HEK293 (cell line): ENCODE data around the gene MYADML2.

Source experiments
- CTCF ChIA-PET: fragments of 350-600 bp; formaldehyde crosslinking; extraction: SDS; loops from one replicate; lab custom pipeline; 2021; ENCODE audit warnings: antibody characterized with exemption; lab: Yijun Ruan, JAX
- POLR2A ChIA-PET: fragments of 300-600 bp; formaldehyde crosslinking; extraction: SDS; loops from one replicate; lab custom pipeline; 2020; ENCODE audit warnings: antibody characterized with exemption, inconsistent platforms; lab: Yijun Ruan, JAX
- H3K27ac ChIP-seq: fragments of 200-500 bp; sonication (Bioruptor generic); 2 replicates; pipeline ENCODE4 v1.5.1; 2014; ENCODE audit warnings: low read depth, low read length, control low read depth, inconsistent platforms; ENCODE audit errors: extremely low read depth
- H3K36me3 ChIP-seq, 2 experiments: fragments of 200-500 bp in 1 of 2; sonication (Bioruptor generic) in 1 of 2; 1 replicate in 1 of 2; 2 replicates in 1 of 2; pipeline ENCODE4 v1.5.1; 2014 to 2017; ENCODE audit warnings: inconsistent platforms in 2 of 2, low read length in 2 of 2; ENCODE audit not compliant: control insufficient read depth in 2 of 2, insufficient read depth in 1 of 2
- H3K4me1 ChIP-seq: fragments of 200-500 bp; sonication (Bioruptor generic); 2 replicates; pipeline ENCODE4 v1.5.1; 2014; ENCODE audit warnings: mild to moderate bottlenecking, low read length, inconsistent platforms; ENCODE audit not compliant: control insufficient read depth, insufficient read depth
- H3K4me3 ChIP-seq: 2 replicates; pipeline ENCODE4 v1.5.1; 2011; ENCODE audit warnings: low read depth, mild to moderate bottlenecking, control low read depth, low read length, moderate library complexity
- H3K9me3 ChIP-seq: fragments of 200-500 bp; sonication (Bioruptor generic); 2 replicates; pipeline ENCODE4 v1.5.1; 2014; ENCODE audit warnings: low read depth, low read length, inconsistent platforms; ENCODE audit not compliant: control insufficient read depth, insufficient read depth
- EGR2 ChIP-seq: fragments of 450-650 bp; formaldehyde crosslinking; IDR thresholded peaks from 2 replicates; pipeline ENCODE4 v1.5.1; 2016; ENCODE audit warnings: low read depth, missing biosample characterization, missing genetic modification characterization
- GLIS1 ChIP-seq: fragments of 450-650 bp; formaldehyde crosslinking; IDR thresholded peaks from 2 replicates; pipeline ENCODE4 v1.5.1; 2016; ENCODE audit warnings: missing biosample characterization, missing genetic modification characterization
- GLIS2 ChIP-seq: fragments of 450-650 bp; formaldehyde crosslinking; IDR thresholded peaks from 2 replicates; pipeline ENCODE4 v1.5.1; 2016; ENCODE audit warnings: missing biosample characterization, missing genetic modification characterization
- KLF10 ChIP-seq: fragments of 450-650 bp; IDR thresholded peaks from 2 replicates; pipeline ENCODE4 v1.5.1; 2018; ENCODE audit warnings: missing biosample characterization, mild to moderate bottlenecking, missing genetic modification characterization
- REPIN1 ChIP-seq: fragments of 450-650 bp; formaldehyde crosslinking; IDR thresholded peaks from 2 replicates; pipeline ENCODE4 v1.5.1; 2017; ENCODE audit warnings: missing biosample characterization, missing genetic modification characterization, low read depth
- ZNF132 ChIP-seq: fragments of 450-650 bp; formaldehyde crosslinking; IDR thresholded peaks from 2 replicates; pipeline ENCODE4 v1.5.1; 2017; ENCODE audit warnings: missing biosample characterization, missing genetic modification characterization, borderline replicate concordance
- ZNF175 ChIP-seq: fragments of 450-650 bp; formaldehyde crosslinking; IDR thresholded peaks from 2 replicates; pipeline ENCODE4 v1.5.1; 2016; ENCODE audit warnings: missing biosample characterization, missing genetic modification characterization
- ZNF19 ChIP-seq: fragments of 450-650 bp; formaldehyde crosslinking; IDR thresholded peaks from 2 replicates; pipeline ENCODE4; 2016; ENCODE audit warnings: missing biosample characterization, missing genetic modification characterization, low read depth
- ZNF341 ChIP-seq: fragments of 450-650 bp; formaldehyde crosslinking; IDR thresholded peaks from 2 replicates; pipeline ENCODE4; 2016; ENCODE audit warnings: low read depth, missing biosample characterization, missing genetic modification characterization
- ZNF354C ChIP-seq: fragments of 450-650 bp; formaldehyde crosslinking; IDR thresholded peaks from 2 replicates; pipeline ENCODE4 v1.5.1; 2016; ENCODE audit warnings: missing biosample characterization, missing genetic modification characterization, low read depth, borderline replicate concordance
- ZNF416 ChIP-seq: fragments of 450-650 bp; formaldehyde crosslinking; IDR thresholded peaks from 2 replicates; pipeline ENCODE4 v1.5.1; 2016; ENCODE audit warnings: missing biosample characterization, missing genetic modification characterization
- ZNF423 ChIP-seq: fragments of 450-650 bp; formaldehyde crosslinking; IDR thresholded peaks from 2 replicates; pipeline ENCODE4 v1.5.1; 2016; ENCODE audit warnings: missing biosample characterization, missing genetic modification characterization
- ZNF501 ChIP-seq: fragments of 450-650 bp; formaldehyde crosslinking; IDR thresholded peaks from 2 replicates; pipeline ENCODE4 v1.5.1; 2016; ENCODE audit warnings: missing biosample characterization, missing genetic modification characterization
- ZNF529 ChIP-seq: fragments of 450-650 bp; formaldehyde crosslinking; IDR thresholded peaks from 2 replicates; pipeline ENCODE4 v1.5.1; 2017; ENCODE audit warnings: missing genetic modification characterization, missing biosample characterization; ENCODE audit not compliant: insufficient replicate concordance
- ZNF629 ChIP-seq: fragments of 450-650 bp; formaldehyde crosslinking; IDR thresholded peaks from 2 replicates; pipeline ENCODE4 v1.5.1; 2017; ENCODE audit warnings: missing biosample characterization, missing genetic modification characterization
- ZNF701 ChIP-seq: fragments of 450-650 bp; formaldehyde crosslinking; IDR thresholded peaks from 2 replicates; pipeline ENCODE4 v1.5.1; 2016; ENCODE audit warnings: missing biosample characterization, missing genetic modification characterization
- ZNF785 ChIP-seq: fragments of 450-650 bp; formaldehyde crosslinking; IDR thresholded peaks from 2 replicates; pipeline ENCODE4 v1.5.1; 2016; ENCODE audit warnings: missing biosample characterization, missing genetic modification characterization
- TF ChIP-seq, protein P1 (sequence below): fragments of 450-650 bp; formaldehyde crosslinking; IDR thresholded peaks from 2 replicates; pipeline ENCODE4 v1.5.1; 2016; ENCODE audit warnings: missing biosample characterization, missing genetic modification characterization
- TF ChIP-seq, protein P2 (sequence below): fragments of 450-650 bp; formaldehyde crosslinking; IDR thresholded peaks from 2 replicates; pipeline ENCODE4 v1.5.1; 2016; ENCODE audit warnings: missing biosample characterization, missing genetic modification characterization
- TF ChIP-seq, protein P3 (sequence below): fragments of 450-650 bp; formaldehyde crosslinking; IDR thresholded peaks from 2 replicates; pipeline ENCODE4 v1.5.1; 2016; ENCODE audit warnings: missing biosample characterization, missing genetic modification characterization

The MYADML2 gene

DNA sequence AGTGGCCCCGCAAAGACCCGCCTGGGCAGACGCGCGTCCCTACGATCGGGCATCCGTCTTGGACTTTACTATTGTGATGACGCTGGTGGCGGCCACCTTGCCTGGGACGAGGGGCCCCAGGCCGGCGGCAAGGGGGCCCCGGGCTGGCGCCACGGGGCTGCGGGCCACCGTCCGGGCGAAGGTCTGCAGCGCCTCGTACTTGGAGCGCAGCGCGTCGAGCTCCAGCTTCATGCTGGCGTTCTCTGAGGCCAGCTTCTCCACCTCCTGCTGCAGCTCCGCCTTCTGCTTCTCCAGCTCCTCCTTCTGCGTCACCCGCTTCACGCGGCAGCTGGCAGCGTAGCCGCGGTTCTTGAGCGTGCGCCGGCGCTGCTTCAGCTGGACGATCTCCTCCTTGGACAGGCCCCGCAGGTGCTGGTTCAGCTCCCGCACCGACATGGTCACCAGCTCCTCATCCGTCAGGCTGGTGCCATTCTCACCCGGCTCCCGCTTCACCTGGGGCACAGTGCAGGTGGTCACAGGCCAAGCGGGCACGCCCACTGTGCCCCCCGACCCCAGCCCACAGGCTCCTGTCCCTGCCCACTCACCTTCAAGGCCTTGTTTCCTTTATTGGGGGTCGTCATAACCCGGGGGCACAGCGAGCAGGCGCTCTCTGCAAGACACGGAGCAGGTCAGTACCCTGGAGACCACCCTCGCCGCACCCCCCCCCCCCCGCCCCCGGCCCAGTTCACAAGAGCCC is 24.3 kb downstream of the MYADML2 start:
- ChIA-PET CTCF (interaction anchor here (1.0 kb wide), 1 partner anchor 98 kb away, joined by 3 read pairs; no protein-coding TSS in a partner anchor), POLR2A (interaction anchor here (1.7 kb wide), 1 partner anchor 10 kb away, joined by 6 read pairs; no protein-coding TSS in a partner anchor)
- Histone ChIP-seq H3K27ac (no peak overlapping the region), H3K9me3 (no peaks in the 10 kb centered on the region), H3K36me3 (peaks cover 6 to 41% of the 10 kb centered on the region in 2 experiments; a peak in 1 of 3 replicates), H3K4me1 (peaks cover 3% of the 10 kb centered on the region; the same call in 1 of the 2 replicates), H3K4me3 (no peak overlapping the region)
- no peak for TF ChIP-seq REPIN1 (tag by site-specific recombination)

GRCh38 chr17:81921996-81922565 is 25.0 kb downstream of the MYADML2 start:
- Histone ChIP-seq H3K4me3 (no peak overlapping the region), H3K9me3 (no peaks in the 10 kb centered on the region), H3K4me1 (peaks cover 3% of the 10 kb centered on the region; the same call in 1 of the 2 replicates), H3K27ac (no peak overlapping the region), H3K36me3 (peaks cover 6 to 41% of the 10 kb centered on the region in 2 experiments; a peak in 1 of 3 replicates)
- TF ChIP-seq ZNF701 (tag by site-specific recombination), result no peak
- TF ChIP-seq, protein P1, sequence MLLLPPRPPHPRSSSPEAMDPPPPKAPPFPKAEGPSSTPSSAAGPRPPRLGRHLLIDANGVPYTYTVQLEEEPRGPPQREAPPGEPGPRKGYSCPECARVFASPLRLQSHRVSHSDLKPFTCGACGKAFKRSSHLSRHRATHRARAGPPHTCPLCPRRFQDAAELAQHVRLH (tag by site-specific recombination), result no peak
- ChIA-PET POLR2A (interaction anchor here (1.2 kb wide), 1 partner anchor 10 kb away, joined by 4 read pairs; the partner anchor contains the start of gene PCYT2), CTCF (interaction anchor here (1.0 kb wide), 1 partner anchor 98 kb away, joined by 3 read pairs; no protein-coding TSS in a partner anchor)

GRCh38 chr17:81921537-81921862 is 25.5 kb downstream of the MYADML2 start:
- peaks cover 6 to 41% of the 10 kb centered on the region in 2 experiments; a peak in 1 of 3 replicates for H3K36me3 ChIP-seq
- no peaks in the 10 kb centered on the region for H3K9me3 ChIP-seq
- no peak overlapping the region for H3K4me3 ChIP-seq
- peaks cover 5% of the 10 kb centered on the region; the same call in 1 of the 2 replicates for H3K4me1 ChIP-seq
- POLR2A ChIA-PET, result interaction anchor here (0.7 to 1.2 kb wide), 2 partner anchors 9 to 58 kb away, joined by 4 read pairs; partner anchors contain the start of gene PCYT2
- CTCF ChIA-PET, result interaction anchor here (0.6 kb wide), 2 partner anchors 14 to 217 kb away, joined by 3 read pairs; no protein-coding TSS in a partner anchor
- H3K27ac ChIP-seq, result no peak overlapping the region
- no peak for TF ChIP-seq ZNF785
- TF ChIP-seq, protein P2, sequence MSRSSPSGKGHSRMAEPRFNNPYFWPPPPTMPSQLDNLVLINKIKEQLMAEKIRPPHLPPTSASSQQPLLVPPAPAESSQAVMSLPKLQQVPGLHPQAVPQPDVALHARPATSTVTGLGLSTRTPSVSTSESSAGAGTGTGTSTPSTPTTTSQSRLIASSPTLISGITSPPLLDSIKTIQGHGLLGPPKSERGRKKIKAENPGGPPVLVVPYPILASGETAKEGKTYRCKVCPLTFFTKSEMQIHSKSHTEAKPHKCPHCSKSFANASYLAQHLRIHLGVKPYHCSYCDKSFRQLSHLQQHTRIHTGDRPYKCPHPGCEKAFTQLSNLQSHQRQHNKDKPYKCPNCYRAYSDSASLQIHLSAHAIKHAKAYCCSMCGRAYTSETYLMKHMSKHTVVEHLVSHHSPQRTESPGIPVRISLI (tag by site-specific recombination), result peak; percentile 78

DNA sequence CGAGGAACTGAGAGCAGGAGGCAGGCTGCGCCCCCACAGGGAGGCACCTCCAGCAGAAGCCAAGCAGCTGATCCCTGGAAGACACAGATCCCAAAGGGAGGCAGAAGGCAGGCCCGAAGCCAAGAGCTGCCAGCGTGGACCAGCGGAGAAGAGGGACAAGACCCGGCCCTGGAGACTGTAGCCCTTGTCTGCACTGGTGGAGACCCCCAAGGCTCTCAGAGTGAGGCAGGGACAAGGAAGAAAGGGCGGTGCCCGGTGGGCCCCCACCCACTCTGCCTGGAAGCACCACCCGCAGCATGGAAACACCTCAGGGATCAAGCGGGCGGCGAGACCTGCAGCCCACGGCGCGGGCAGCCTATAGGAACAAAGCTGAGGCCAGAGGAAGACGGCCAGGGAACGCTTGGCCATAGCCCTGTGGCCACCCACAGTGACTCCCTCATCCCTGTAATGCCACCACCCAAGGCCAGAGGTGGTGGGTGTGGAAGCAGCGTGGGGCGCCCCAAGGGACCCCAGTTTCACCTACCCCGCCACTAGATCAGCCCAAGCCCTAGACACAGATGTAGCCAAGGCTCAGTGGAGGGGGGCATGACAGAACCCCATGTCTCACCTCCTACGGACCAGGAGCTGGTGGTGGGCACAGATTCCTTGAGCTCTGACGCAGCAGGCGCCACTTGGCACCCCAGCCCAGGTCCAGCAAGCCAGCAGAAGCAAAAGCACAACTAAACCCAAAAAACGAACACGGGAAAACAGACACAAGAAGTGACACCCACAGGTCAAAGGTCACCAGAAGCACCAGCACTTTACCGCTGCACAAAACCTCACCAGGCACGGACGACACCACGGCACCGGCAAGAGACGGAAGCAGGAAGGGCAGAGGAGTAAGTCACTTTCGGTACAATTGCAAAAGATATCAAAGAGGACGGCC is 26.2 kb downstream of the MYADML2 start:
- no peak overlapping the region for H3K4me3 ChIP-seq
- CTCF ChIA-PET, result interaction anchor here (0.6 kb wide), 2 partner anchors 15 to 217 kb away, joined by 3 read pairs; no protein-coding TSS in a partner anchor
- H3K4me1 ChIP-seq, result 0 out of 2 replicates have a peak, but pooled peaks cover 2% of the 10 kb centered on the region
- peaks cover 6 to 45% of the 10 kb centered on the region in 2 experiments; a peak in 1 of 3 replicates for H3K36me3 ChIP-seq
- POLR2A ChIA-PET, result interaction anchor here (0.5 to 1.2 kb wide), 4 partner anchors 9 to 102 kb away, joined by 3 to 6 read pairs (median 4); partner anchors contain the start of genes CENPX, LRRC45 and PCYT2
- no peaks in the 10 kb centered on the region for H3K9me3 ChIP-seq
- H3K27ac ChIP-seq, result 0 out of 2 replicates have a peak overlapping the region, but pooled peaks have one; percentile 1
- TF ChIP-seq, protein P1 (tag by site-specific recombination), result no peak
- TF ChIP-seq ZNF175 (tag by site-specific recombination), result no peak
- TF ChIP-seq EGR2 (tag by site-specific recombination), result peak; percentile 81
- no peak for TF ChIP-seq ZNF132 (tag by site-specific recombination)
- TF ChIP-seq ZNF354C, result no peak
- peak; percentile 59; the same call in 1 of the 2 replicates for TF ChIP-seq GLIS2 (tag by site-specific recombination)
- no peak for TF ChIP-seq ZNF423 (tag by site-specific recombination)
- no peak for TF ChIP-seq ZNF629
- TF ChIP-seq ZNF416, result no peak
- peak; percentile 58; the same call in 1 of the 2 replicates for TF ChIP-seq GLIS1
- no peak for TF ChIP-seq ZNF341
- TF ChIP-seq ZNF529 (tag by site-specific recombination), result no peak
- no peak for TF ChIP-seq ZNF501 (tag by site-specific recombination)
- TF ChIP-seq, protein P3, sequence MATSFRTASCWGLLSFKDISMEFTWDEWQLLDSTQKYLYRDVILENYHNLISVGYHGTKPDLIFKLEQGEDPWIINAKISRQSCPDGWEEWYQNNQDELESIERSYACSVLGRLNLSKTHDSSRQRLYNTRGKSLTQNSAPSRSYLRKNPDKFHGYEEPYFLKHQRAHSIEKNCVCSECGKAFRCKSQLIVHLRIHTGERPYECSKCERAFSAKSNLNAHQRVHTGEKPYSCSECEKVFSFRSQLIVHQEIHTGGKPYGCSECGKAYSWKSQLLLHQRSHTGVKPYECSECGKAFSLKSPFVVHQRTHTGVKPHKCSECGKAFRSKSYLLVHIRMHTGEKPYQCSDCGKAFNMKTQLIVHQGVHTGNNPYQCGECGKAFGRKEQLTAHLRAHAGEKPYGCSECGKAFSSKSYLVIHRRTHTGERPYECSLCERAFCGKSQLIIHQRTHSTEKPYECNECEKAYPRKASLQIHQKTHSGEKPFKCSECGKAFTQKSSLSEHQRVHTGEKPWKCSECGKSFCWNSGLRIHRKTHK, result no peak
- no peak for TF ChIP-seq ZNF19 (tag by site-specific recombination)
- no peak for TF ChIP-seq KLF10 (tag by site-specific recombination)
